Hepatocyte (in vitro differentiated cells): ENCODE results near the gene LRFN4. TPM values are rescaled to one million over a fixed set of nuclear protein-coding genes. Genes with fewer than 3 reads are reported as not detected.

Source experiments
- DNase-seq: peaks from one replicate; pipeline ENCODE4 v3.0.0-alpha.2; 2016; ENCODE audit warnings: low spot score
- H2AFZ ChIP-seq: fragments of 200-600 bp; sonication (generic); 2 replicates; pipeline ENCODE4 v1.6.0; 2016; ENCODE audit warnings: antibody characterized with exemption, mild to moderate bottlenecking
- H3K27ac ChIP-seq: fragments of 200-600 bp; sonication (generic); 2 replicates; pipeline ENCODE4 v1.5.1; 2016; ENCODE audit warnings: mild to moderate bottlenecking
- H3K27me3 ChIP-seq: fragments of 200-600 bp; sonication (generic); 2 replicates; pipeline ENCODE4 v1.6.1; 2016
- H3K36me3 ChIP-seq: fragments of 200-600 bp; sonication (generic); replicated peaks from 2 replicates; pipeline ENCODE4 v1.5.1; 2016; ENCODE audit warnings: low read depth; ENCODE audit not compliant: insufficient read depth
- H3K4me1 ChIP-seq: fragments of 200-600 bp; sonication (generic); 2 replicates; pipeline ENCODE4 v1.5.1; 2016; ENCODE audit warnings: mild to moderate bottlenecking, moderate library complexity; ENCODE audit not compliant: insufficient read depth
- H3K4me2 ChIP-seq: fragments of 200-600 bp; sonication (generic); 2 replicates; pipeline ENCODE4 v1.6.0; 2016
- H3K4me3 ChIP-seq: fragments of 200-600 bp; sonication (generic); 2 replicates; pipeline ENCODE4 v1.5.1; 2016; ENCODE audit warnings: mild to moderate bottlenecking
- H3K79me2 ChIP-seq: fragments of 200-600 bp; sonication (generic); 2 replicates; pipeline ENCODE4 v1.6.0; 2017; ENCODE audit warnings: mild to moderate bottlenecking
- H3K9me2 ChIP-seq: fragments of 200-600 bp; sonication (generic); replicated peaks from 2 replicates; pipeline ENCODE4 v1.6.0; 2017; ENCODE audit warnings: mild to moderate bottlenecking; ENCODE audit not compliant: insufficient read depth
- H3K9me3 ChIP-seq: fragments of 200-600 bp; sonication (generic); 2 replicates; pipeline ENCODE4 v1.5.1; 2016; ENCODE audit warnings: low read depth, mild to moderate bottlenecking
- H4K20me1 ChIP-seq: fragments of 200-600 bp; sonication (generic); 2 replicates; pipeline ENCODE4 v1.6.0; 2016; ENCODE audit warnings: mild to moderate bottlenecking; ENCODE audit not compliant: insufficient read depth, poor library complexity, severe bottlenecking
- EZH2 ChIP-seq: fragments of 200-600 bp; sonication (generic); IDR thresholded peaks from 2 replicates; pipeline ENCODE4 v1.6.1; 2016; ENCODE audit warnings: antibody characterized with exemption, mild to moderate bottlenecking, borderline replicate concordance
- EZH2phosphoT487 ChIP-seq: fragments of 200-600 bp; sonication (generic); IDR thresholded peaks from one replicate; pipeline ENCODE4 v1.6.1; 2018; ENCODE audit warnings: antibody characterized with exemption, mild to moderate bottlenecking, low read depth, moderate library complexity; ENCODE audit not compliant: unreplicated experiment, severe bottlenecking
- WGBS: methylation state at CpG from one replicate; pipeline ENCODE4 v1.1.6; 2016; ENCODE audit warnings: low lambda C conversion rate; ENCODE audit errors: missing lambda C conversion rate; 5-methylcytosine and 5-hydroxymethylcytosine counted together
- polyA plus RNA-seq: library from polyadenylated mRNA; unstranded; fragments of >200 nt; fragmentation: Nextera tagmentation; extraction: Ambion mirVana; gene quantifications from 2 replicates; pipeline ENCODE4 v1.2.1, GENCODE V29; 2016
- total RNA-seq: library from RNA; depleted of rRNA; stranded (reverse); fragments of >200 nt; gene quantifications from 2 replicates; pipeline ENCODE4 v1.2.3, GENCODE V29; 2014
- TF ChIP-seq, protein P1 (sequence below): fragments of 200-600 bp; sonication (generic); IDR thresholded peaks from 2 replicates; pipeline ENCODE4 v1.5.1; 2016; ENCODE audit warnings: antibody characterized with exemption, mild to moderate bottlenecking; ENCODE audit not compliant: poor library complexity

LRFN4 gene
- total and polyA plus RNA-seq, 2 experiments from 2014 or later: 15.8 to 30.2 TPM

DNA sequence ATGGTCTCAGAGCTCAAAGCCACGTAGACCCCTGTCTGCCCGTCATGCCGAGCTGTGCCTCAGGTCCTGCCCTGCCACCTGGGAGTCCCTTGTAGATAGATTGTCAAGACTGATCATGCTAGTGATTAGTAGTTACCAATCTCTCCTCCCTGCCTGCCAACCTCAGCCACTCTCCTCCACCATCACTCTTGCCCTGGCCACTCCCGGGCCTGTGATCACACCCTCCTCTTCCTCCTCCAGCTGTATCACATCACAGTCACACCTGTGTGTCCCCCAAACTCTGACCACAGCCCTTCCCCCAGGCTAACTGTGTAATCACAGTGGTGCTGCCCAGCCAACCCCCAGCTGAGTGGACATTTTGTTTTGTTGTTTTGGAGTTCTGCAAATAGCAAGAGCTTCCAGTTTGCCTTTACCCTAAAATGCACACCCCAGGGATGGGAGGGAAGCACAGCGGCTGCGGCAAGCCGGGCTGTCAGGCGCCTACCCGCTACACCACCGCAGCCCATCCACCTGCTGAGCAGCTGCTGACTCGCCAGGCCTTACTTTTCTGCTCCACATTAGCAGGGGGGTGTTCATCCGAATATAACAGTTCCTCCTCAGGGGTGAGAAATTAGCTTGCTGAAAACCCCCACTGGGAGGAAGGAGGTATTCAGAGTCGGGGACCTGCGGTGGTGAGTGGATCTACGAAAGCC, 45.8 kb downstream of the LRFN4 start:
- Histone ChIP-seq H3K4me1 (peaks cover 18% of the 10 kb centered on the region), H3K27me3 (no peaks in the 10 kb centered on the region), H2AFZ (no peak overlapping the region), H3K4me2 (no peak overlapping the region), H3K9me3 (no peaks in the 10 kb centered on the region), H3K9me2 (no peaks in the 10 kb centered on the region), H3K36me3 (no peaks in the 10 kb centered on the region), H3K27ac (peak overlapping the region; percentile 81), H3K79me2 (peaks cover 11% of the 10 kb centered on the region), H4K20me1 (no peaks in the 10 kb centered on the region), H3K4me3 (no peak overlapping the region)
- TF ChIP-seq EZH2 (no peak), EZH2phosphoT487 (no peak)
- no peak for DNase-seq
- 80% methylated on average over 15 of the region's 15 CpGs for WGBS

DNA sequence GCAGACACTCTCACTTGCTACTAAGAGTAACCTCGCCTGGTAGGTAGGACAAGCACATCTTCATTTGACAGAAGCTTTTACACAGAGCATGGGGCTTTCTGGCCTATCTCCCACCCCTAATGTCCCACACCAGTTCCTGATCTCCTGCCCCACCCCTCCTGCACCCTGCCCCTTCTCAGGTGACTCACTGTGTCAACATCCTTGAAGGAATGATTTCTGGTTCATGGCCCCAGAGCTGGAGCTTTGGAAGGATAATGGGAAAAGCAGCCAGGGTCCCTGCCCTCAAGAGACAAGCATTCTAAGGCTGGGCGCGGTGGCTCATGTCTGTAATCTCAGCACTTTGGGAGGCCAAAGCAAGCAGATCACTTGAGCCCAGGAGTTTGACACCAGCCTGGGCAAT, 47.2 kb downstream of the LRFN4 start:
- peak overlapping the region; percentile 86 for H3K27ac ChIP-seq
- peaks cover 22% of the 10 kb centered on the region for H3K4me1 ChIP-seq
- no peaks in the 10 kb centered on the region for H4K20me1 ChIP-seq
- 92% methylated on average over 3 of the region's 3 CpGs for WGBS
- H3K4me2 ChIP-seq: no peak overlapping the region
- no peak for TF ChIP-seq EZH2
- TF ChIP-seq, protein P1, sequence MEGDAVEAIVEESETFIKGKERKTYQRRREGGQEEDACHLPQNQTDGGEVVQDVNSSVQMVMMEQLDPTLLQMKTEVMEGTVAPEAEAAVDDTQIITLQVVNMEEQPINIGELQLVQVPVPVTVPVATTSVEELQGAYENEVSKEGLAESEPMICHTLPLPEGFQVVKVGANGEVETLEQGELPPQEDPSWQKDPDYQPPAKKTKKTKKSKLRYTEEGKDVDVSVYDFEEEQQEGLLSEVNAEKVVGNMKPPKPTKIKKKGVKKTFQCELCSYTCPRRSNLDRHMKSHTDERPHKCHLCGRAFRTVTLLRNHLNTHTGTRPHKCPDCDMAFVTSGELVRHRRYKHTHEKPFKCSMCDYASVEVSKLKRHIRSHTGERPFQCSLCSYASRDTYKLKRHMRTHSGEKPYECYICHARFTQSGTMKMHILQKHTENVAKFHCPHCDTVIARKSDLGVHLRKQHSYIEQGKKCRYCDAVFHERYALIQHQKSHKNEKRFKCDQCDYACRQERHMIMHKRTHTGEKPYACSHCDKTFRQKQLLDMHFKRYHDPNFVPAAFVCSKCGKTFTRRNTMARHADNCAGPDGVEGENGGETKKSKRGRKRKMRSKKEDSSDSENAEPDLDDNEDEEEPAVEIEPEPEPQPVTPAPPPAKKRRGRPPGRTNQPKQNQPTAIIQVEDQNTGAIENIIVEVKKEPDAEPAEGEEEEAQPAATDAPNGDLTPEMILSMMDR: no peak
- TF ChIP-seq EZH2phosphoT487: no peak
- no peak overlapping the region for H3K4me3 ChIP-seq
- no peaks in the 10 kb centered on the region for H3K9me3 ChIP-seq
- no peaks in the 10 kb centered on the region for H3K9me2 ChIP-seq
- no peak overlapping the region for H2AFZ ChIP-seq
- peak; percentile 59 for DNase-seq
- H3K27me3 ChIP-seq: no peaks in the 10 kb centered on the region
- H3K79me2 ChIP-seq: peaks cover 11% of the 10 kb centered on the region
- H3K36me3 ChIP-seq: no peaks in the 10 kb centered on the region

DNA sequence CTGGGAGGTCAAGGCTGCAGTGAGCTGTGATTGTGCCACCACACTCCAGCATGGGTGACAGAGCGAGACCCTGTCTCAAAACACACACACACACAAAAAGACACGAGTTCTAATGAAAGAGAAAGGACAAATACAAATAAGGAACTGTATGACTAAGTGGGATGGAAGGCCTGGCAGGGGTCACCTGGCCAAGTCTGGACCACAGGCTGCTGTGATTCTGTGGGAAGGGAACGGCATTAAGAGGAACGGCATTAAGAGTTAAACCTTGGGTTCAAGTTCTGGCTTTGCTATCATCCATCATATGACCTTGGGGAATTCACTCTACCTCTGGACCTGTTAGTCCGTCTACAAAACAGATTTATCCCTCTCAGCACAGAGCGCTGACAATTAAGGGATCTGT, 47.7 kb downstream of the LRFN4 start:
- peaks cover 22% of the 10 kb centered on the region for H3K4me1 ChIP-seq
- peaks cover 11% of the 10 kb centered on the region for H3K79me2 ChIP-seq
- no peaks in the 10 kb centered on the region for H3K9me3 ChIP-seq
- TF ChIP-seq EZH2 (no peak), EZH2phosphoT487 (no peak)
- TF ChIP-seq, protein P1: no peak
- H3K36me3 ChIP-seq: no peaks in the 10 kb centered on the region
- H3K4me2 ChIP-seq: no peak overlapping the region
- no peak overlapping the region for H3K4me3 ChIP-seq
- H3K27me3 ChIP-seq: no peaks in the 10 kb centered on the region
- H2AFZ ChIP-seq: no peak overlapping the region
- peak overlapping the region; percentile 86 for H3K27ac ChIP-seq
- H3K9me2 ChIP-seq: no peaks in the 10 kb centered on the region
- no peaks in the 10 kb centered on the region for H4K20me1 ChIP-seq
- no peak for DNase-seq
- 82% methylated on average over 6 of the region's 6 CpGs for WGBS

DNA sequence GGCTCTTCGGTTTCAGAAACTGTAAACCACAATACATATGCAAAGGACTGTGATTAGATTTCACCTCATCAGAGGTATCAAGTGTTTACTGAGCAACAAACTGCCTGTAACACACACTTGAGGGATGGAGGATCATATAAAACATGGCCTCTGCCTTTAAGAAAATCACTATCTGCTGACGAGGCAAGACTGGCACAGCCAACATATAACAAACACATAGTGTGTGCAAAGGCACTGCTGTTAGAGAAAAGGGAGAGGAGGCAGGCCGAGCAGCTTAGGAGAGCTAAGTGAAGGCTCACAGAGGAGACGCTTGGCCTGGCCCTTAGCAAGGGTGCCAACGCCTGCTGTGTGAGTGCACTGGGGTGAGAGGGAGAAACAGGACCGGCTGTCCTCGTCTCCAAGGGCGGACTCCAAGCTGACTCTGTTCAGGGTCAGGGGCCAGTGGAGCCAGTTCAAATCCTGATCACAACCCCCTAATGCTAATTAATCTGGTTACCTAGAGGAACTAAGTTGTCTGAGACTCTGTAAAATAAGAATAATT, 48.2 kb downstream of the LRFN4 start:
- peaks cover 11% of the 10 kb centered on the region for H3K79me2 ChIP-seq
- H3K4me1 ChIP-seq: peaks cover 22% of the 10 kb centered on the region
- TF ChIP-seq EZH2: no peak
- TF ChIP-seq, protein P1: no peak
- TF ChIP-seq EZH2phosphoT487: no peak
- H3K9me3 ChIP-seq: no peaks in the 10 kb centered on the region
- DNase-seq: no peak
- H3K4me3 ChIP-seq: no peak overlapping the region
- peak overlapping the region; percentile 86 for H3K27ac ChIP-seq
- H2AFZ ChIP-seq: no peak overlapping the region
- H4K20me1 ChIP-seq: no peaks in the 10 kb centered on the region
- H3K4me2 ChIP-seq: no peak overlapping the region
- 79% methylated on average over 8 of the region's 8 CpGs for WGBS
- H3K36me3 ChIP-seq: no peaks in the 10 kb centered on the region
- no peaks in the 10 kb centered on the region for H3K9me2 ChIP-seq
- no peaks in the 10 kb centered on the region for H3K27me3 ChIP-seq
